Measurements from ENCODE around the gene SNAPIN. TPM values are rescaled to one million over a fixed set of nuclear protein-coding genes. Genes with fewer than 3 reads are reported as not detected.

The SNAPIN gene
- total and polyA plus RNA-seq, 2 experiments from 2014 or later = 56.1 to 113 TPM

- Histone ChIP-seq H3K36me3 (no peaks in the 10 kb centered on the region), H3K4me1 (ENCODE audit: low read depth) (no peaks in the 10 kb centered on the region), H3K27ac (no peak overlapping the region), H3K27me3 (no peaks in the 10 kb centered on the region), H3K9me3 (ENCODE audit: low read depth) (no peaks in the 10 kb centered on the region), H3K4me3 (no peak overlapping the region)
- TF ChIP-seq CTCF (IDR thresholded peaks at IDR 0.05; ENCODE audit: low read depth, low read length) = no peak
- DNase-seq (ENCODE audit: low read depth in 1 of 2, low spot score in 1 of 2) = no peak
Observed at GRCh38 chr1:153619171-153619570, 39.3 kb upstream of the SNAPIN start.

- no peak for DNase-seq (ENCODE audit: low read depth in 1 of 2, low spot score in 1 of 2)
- no peak overlapping the region for H3K27ac ChIP-seq
- no peaks in the 10 kb centered on the region for H3K27me3 ChIP-seq
- H3K4me3 ChIP-seq = no peak overlapping the region
- H3K36me3 ChIP-seq = no peaks in the 10 kb centered on the region
- no peaks in the 10 kb centered on the region for H3K9me3 ChIP-seq (ENCODE audit: low read depth)
- TF ChIP-seq CTCF (IDR thresholded peaks at IDR 0.05; ENCODE audit: low read depth, low read length) = no peak
- H3K4me1 ChIP-seq (ENCODE audit: low read depth) = peaks cover 8% of the 10 kb centered on the region
Observed at GRCh38 chr1:153623101-153623500, 35.4 kb upstream of the SNAPIN start.

GRCh38 chr1:153624965-153625611 lies 33.4 kb upstream of the SNAPIN start:
- H3K9me3 ChIP-seq (ENCODE audit: low read depth) = no peaks in the 10 kb centered on the region
- no peaks in the 10 kb centered on the region for H3K36me3 ChIP-seq
- no peak for TF ChIP-seq CTCF (IDR thresholded peaks at IDR 0.05; ENCODE audit: low read depth, low read length)
- H3K27ac ChIP-seq = no peak overlapping the region
- no peaks in the 10 kb centered on the region for H3K27me3 ChIP-seq
- DNase-seq (ENCODE audit: low read depth in 1 of 2, low spot score in 1 of 2) = no peak
- H3K4me3 ChIP-seq = no peak overlapping the region
- H3K4me1 ChIP-seq (ENCODE audit: low read depth) = peaks cover 17% of the 10 kb centered on the region

GRCh38 chr1:153626477-153626903 lies 32.0 kb upstream of the SNAPIN start:
- Histone ChIP-seq H3K4me1 (ENCODE audit: low read depth) (peaks cover 19% of the 10 kb centered on the region), H3K9me3 (ENCODE audit: low read depth) (no peaks in the 10 kb centered on the region), H3K4me3 (peak overlapping the region; percentile 41), H3K27me3 (no peaks in the 10 kb centered on the region), H3K36me3 (no peaks in the 10 kb centered on the region), H3K27ac (peak overlapping the region; percentile 84)
- TF ChIP-seq CTCF (IDR thresholded peaks at IDR 0.05; ENCODE audit: low read depth, low read length) = no peak
- DNase-seq (ENCODE audit: low read depth in 1 of 2, low spot score in 1 of 2) = no peak

DNA sequence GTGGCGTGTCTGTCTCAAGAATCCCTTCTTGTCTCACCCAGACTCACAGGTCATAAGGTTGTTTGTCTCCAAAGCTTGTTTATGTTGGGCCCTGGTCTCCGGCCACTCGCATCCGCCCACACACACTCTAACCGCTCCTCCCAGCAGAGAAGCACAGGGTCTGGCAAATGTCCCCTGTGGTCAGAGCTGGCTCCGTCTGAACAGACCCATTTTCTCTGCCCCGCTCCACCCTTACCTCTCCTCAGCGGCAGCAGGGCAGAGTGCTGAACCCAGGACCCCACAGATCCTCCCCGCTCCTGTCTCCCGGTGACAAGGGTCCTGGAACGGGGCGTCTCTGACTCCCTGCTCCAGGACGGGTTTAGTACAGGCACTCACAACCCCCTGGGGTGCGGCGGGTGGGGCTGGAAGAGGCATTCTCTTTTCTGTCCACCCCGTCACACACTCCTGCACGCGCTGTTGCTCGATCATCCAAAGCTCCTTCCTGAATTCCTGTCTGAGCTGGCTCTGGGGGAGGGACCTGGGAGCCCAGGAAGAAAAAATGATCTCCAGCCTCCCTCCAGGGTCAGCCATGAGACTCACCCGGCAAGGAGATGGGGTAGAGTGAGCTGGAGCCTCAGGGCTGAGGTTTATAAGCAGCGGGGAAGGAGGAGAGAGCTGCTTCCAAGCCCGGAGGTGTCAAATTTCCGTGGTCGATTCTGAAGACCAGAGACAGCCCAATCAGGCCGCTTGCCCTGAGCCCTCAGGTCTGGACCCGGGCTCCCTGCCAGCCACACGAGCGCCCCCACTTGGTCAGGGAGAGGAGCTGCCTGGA lies 31.4 kb upstream of the SNAPIN start, which contains the start of gene S100A13:
TSS of gene S100A13 (minus strand) at position 602 of the 811 bp plus-strand sequence. CDS start 1,033 bp downstream, outside the sequence.
- TF ChIP-seq CTCF (IDR thresholded peaks at IDR 0.05; ENCODE audit: low read depth, low read length) = peak; percentile 77
- peak; percentile 97 for DNase-seq (ENCODE audit: low read depth in 1 of 2, low spot score in 1 of 2)
- peak within 1 kb of the TSS; percentile 41 for H3K4me3 ChIP-seq
- peak within 1 kb of the TSS; percentile 84 for H3K27ac ChIP-seq
- H3K4me1 ChIP-seq (ENCODE audit: low read depth) = peaks cover 19% of the 10 kb centered on the region
- no peaks in the 10 kb centered on the region for H3K27me3 ChIP-seq
- H3K36me3 ChIP-seq = no peaks in the 10 kb centered on the region
- no peaks in the 10 kb centered on the region for H3K9me3 ChIP-seq (ENCODE audit: low read depth)

Measured in cardiac muscle cell (in vitro differentiated cells and primary cell).